Measurements from ENCODE around the gene ATP8B3. TPM values are rescaled to one million over a fixed set of nuclear protein-coding genes. Genes with fewer than 3 reads are reported as not detected.

The ATP8B3 gene
- total and polyA plus RNA-seq, 9 of the 15 experiments (the other 6 are each of a cell fraction or from before 2014, with no cell fraction given): 1.2 to 12.3 (median 3.8) TPM

- TF ChIP-seq KDM5B (IDR thresholded peaks at IDR 0.05; ENCODE audit: insufficient replicate concordance, low read depth, low read length) (peak; percentile 23), NFATC3 (IDR thresholded peaks at IDR 0.05) (no peak), KDM4B (IDR thresholded peaks at IDR 0.05; ENCODE audit: borderline replicate concordance in 2 of 2, low read depth in 1 of 2) (no peak), NUFIP1 (IDR thresholded peaks at IDR 0.05; ENCODE audit: partially characterized antibody) (no peak), ZEB2 (IDR thresholded peaks at IDR 0.05) (peak; percentile 91), TFE3 (CRISPR knock-in tag; IDR thresholded peaks at IDR 0.05) (peak; percentile 1; the same call in 1 of the 2 replicates), FOXJ2 (tag; IDR thresholded peaks at IDR 0.05) (no peak), NONO (IDR thresholded peaks at IDR 0.05; ENCODE audit: low read depth in 2 of 2, low read length in 1 of 2) (peak in 1 of 2 experiments; percentile 89; a peak in 3 of 4 replicates), PREB (CRISPR knock-in tag; IDR thresholded peaks at IDR 0.05) (no peak), ATF2 (CRISPR knock-in tag; IDR thresholded peaks at IDR 0.05) (no peak), RBM39 (optimal IDR thresholded peaks at IDR 0.05; ENCODE audit: low read depth, low read length) (no peak), CREM (IDR thresholded peaks at IDR 0.05; ENCODE audit: low read depth) (no peak; the same call in 1 of the 2 replicates), RFX5 (IDR thresholded peaks at IDR 0.05; ENCODE audit: low read depth, low read length) (no peak), GABPB1 (CRISPR knock-in tag; IDR thresholded peaks at IDR 0.05) (peak; percentile 74; the same call in 1 of the 2 replicates), SMARCA4 (IDR thresholded peaks at IDR 0.05) (no peak), SIRT6 (IDR thresholded peaks at IDR 0.05; ENCODE audit: low read depth, low read length) (no peak), ZNF740 (CRISPR knock-in tag; IDR thresholded peaks at IDR 0.05) (no peak), ZNF740 (tag; IDR thresholded peaks at IDR 0.05) (no peak), ZNF518B (CRISPR knock-in tag; IDR thresholded peaks at IDR 0.05) (no peak), NCOA6 (IDR thresholded peaks at IDR 0.05) (no peak)
Measured at GRCh38 chr19:1848399-1849131, 36.5 kb upstream of the ATP8B3 start, which contains the start of gene REXO1 (continued).
